SHP77 (cell line): Measurements from ENCODE around the gene CERS3.

ENCODE experiments used
- DNase-seq, 2 experiments: peaks; one replicate each; lab custom pipeline; 2025; lab: John Stamatoyannopoulos, UW

Gene CERS3

GRCh38 chr15:100528833-100529428, at the start of gene CERS3:
TSS of gene CERS3 (minus strand) at chr15:100528950. CDS start at chr15:100501849, 27,101 bp downstream.
- no peak for DNase-seq

GRCh38 chr15:100573526-100573925, 44.8 kb upstream of the CERS3 start:
- DNase-seq = no peak

GRCh38 chr15:100572362-100572983, 43.7 kb upstream of the CERS3 start:
- DNase-seq = no peak

GRCh38 chr15:100571592-100572167, 42.9 kb upstream of the CERS3 start:
- DNase-seq = no peak

- no peak for DNase-seq
Measured at GRCh38 chr15:100570735-100571313, 42.1 kb upstream of the CERS3 start.

- DNase-seq = no peak
Measured at GRCh38 chr15:100570275-100570674, 41.5 kb upstream of the CERS3 start.

GRCh38 chr15:100569391-100569790, 40.6 kb upstream of the CERS3 start:
- no peak for DNase-seq

- no peak for DNase-seq
Measured at GRCh38 chr15:100566850-100567628, 38.3 kb upstream of the CERS3 start.

- DNase-seq = no peak
Measured at GRCh38 chr15:100565591-100565990, 36.8 kb upstream of the CERS3 start.

GRCh38 chr15:100560323-100560722, 31.6 kb upstream of the CERS3 start:
- no peak for DNase-seq

- no peak for DNase-seq
Measured at GRCh38 chr15:100559330-100559729, 30.6 kb upstream of the CERS3 start.

- DNase-seq = no peak
Measured at GRCh38 chr15:100558771-100559254, 30.1 kb upstream of the CERS3 start.

- DNase-seq = no peak
Measured at GRCh38 chr15:100553468-100553867, 24.7 kb upstream of the CERS3 start.

- DNase-seq = no peak
Measured at GRCh38 chr15:100547961-100548360, 19.2 kb upstream of the CERS3 start.

GRCh38 chr15:100544946-100545345, 16.2 kb upstream of the CERS3 start:
- no peak for DNase-seq

GRCh38 chr15:100544338-100544841, 15.6 kb upstream of the CERS3 start:
- no peak for DNase-seq

- DNase-seq = no peak
Measured at GRCh38 chr15:100542290-100542689, 13.5 kb upstream of the CERS3 start.

- DNase-seq = no peak
Measured at GRCh38 chr15:100537331-100537730, 8.6 kb upstream of the CERS3 start.

- DNase-seq = no peak
Measured at GRCh38 chr15:100536733-100537132, 8.0 kb upstream of the CERS3 start.

- no peak for DNase-seq
Measured at GRCh38 chr15:100533886-100534285, 5.1 kb upstream of the CERS3 start.

GRCh38 chr15:100531823-100532327, 3.1 kb upstream of the CERS3 start:
- no peak for DNase-seq

GRCh38 chr15:100531204-100531603, 2.5 kb upstream of the CERS3 start:
- no peak for DNase-seq
